GM19043 (cell line): ENCODE data around the gene ASB2.

Source experiments
- ATAC-seq: cut with Tn5 transposase; IDR thresholded peaks from one replicate; pipeline ENCODE4 v1.9.1; 2021; ENCODE audit warnings: low read depth; ENCODE audit not compliant: unreplicated experiment

Gene ASB2

DNA sequence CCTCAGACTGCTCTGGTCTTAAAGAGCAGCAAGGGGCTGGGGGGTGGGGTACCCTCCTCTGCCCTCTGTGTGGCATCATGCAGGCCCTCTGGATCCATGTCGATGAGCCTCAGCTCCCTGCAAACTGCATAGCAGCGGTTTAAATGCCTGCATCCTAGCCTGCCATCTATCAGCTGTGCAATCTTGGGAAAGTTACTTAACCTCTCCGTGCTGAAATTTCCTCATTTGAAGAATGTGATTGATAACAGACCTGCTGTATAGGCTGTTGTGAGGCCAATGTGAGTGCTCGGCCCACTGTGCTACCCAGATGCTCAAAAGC, 45.4 kb downstream of the ASB2 start:
- ATAC-seq: no peak

DNA sequence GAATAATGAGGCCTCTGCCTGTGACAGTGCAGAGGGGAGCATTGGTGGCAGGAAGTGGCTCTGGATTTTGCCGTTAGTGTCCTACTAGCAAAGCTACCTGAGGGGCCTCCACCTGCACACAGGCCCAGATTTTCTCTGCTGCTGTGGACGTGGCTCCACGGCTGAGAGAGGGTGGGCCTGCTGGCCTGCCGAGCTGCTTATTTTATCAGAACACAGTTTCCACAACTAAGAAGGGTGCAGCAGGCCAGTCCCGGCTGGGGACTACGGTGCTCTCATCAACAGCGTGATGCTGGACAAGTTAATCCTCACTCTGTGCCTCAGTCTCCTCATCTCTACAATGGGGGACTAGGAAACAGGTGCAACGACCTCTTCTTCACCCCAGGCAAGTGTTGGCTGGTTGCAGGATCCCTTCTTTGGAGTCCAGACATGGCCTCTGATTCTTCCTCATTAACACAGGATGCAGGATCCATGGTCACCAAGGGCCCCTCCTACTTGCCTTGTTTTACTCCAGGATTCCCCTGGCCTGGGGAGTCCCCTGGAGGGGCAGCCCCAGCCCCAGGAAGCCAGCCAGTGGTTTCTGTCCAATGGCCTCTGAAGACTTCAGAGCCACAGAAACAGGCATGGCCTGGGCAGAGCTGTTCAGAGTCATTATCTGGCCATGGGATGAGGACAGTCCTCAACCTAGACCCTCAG, 45.9 kb downstream of the ASB2 start:
- no peak for ATAC-seq

DNA sequence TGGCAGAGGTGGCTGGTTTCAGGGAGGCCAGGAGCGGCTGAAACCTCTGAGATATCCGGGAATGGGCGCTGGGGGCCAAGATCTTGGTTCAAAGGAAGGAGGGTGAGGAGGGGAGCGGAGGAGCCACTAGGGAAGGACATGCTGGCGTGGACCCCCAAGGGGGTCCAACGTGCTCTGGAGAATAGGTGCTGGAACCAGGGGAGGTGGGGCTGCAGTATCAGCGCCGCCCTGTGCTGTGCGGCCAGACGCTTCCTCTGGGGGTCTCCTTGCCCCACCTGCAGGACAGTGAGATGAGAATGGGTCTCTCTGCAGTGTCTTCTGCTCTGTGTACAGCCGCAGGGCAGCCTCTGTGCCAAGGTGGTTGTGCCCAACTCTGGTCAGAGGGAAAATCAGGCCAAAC, 46.7 kb downstream of the ASB2 start:
- ATAC-seq: no peak

DNA sequence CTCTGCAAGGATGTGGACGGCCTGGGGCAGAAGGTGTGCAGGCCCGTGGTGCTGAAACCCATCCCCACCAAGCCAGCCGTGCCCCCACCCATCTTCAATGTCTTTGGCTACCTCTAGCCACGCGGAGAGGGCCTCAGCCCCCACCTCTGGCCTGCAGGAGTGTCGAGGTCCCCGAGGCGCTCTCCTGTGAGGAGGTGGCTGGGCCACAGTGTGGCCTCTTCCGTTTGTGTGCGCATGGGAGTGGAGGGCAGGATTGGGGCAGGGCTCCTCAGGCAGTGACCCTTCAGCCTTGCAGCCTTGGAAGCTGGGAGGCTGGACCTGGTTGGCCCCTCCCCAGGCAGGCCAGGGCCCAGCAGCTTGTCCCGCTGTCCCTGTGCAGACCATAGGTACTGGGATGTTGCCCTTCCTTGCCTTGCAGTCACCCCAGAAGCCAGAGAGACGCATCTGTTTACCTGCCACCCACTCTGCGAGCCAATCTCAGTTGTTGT, 47.3 kb downstream of the ASB2 start:
- no peak for ATAC-seq

DNA sequence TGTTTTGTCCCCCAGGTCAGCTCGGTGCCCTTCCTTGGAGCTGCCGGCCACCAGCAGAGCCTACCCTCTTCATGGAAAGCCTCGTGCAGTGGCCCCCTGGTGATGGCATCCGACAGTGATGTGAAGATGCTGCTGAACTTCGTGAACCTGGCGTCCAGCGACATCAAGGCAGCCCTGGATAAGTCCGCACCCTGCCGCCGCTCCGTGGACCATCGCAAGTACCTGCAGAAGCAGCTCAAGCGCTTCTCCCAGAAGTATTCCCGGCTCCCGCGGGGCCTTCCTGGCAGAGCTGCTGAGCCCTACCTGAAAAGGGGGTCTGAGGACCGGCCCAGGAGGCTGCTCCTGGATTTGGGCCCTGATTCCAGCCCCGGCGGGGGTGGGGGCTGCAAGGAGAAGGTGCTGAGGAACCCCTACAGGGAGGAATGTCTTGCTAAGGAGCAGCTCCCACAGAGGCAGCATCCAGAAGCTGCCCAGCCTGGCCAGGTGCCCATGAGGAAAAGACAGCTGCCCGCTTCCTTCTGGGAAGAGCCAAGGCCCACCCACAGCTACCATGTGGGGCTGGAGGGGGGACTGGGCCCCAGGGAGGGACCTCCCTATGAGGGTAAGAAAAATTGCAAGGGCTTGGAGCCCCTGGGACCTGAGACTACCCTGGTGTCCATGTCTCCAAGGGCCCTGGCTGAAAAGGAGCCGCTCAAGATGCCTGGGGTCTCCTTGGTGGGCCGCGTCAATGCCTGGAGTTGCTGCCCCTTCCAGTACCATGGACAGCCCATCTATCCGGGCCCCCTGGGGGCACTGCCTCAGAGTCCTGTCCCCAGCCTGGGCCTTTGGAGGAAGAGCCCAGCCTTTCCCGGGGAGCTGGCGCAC, 48.0 kb downstream of the ASB2 start:
- no peak for ATAC-seq

DNA sequence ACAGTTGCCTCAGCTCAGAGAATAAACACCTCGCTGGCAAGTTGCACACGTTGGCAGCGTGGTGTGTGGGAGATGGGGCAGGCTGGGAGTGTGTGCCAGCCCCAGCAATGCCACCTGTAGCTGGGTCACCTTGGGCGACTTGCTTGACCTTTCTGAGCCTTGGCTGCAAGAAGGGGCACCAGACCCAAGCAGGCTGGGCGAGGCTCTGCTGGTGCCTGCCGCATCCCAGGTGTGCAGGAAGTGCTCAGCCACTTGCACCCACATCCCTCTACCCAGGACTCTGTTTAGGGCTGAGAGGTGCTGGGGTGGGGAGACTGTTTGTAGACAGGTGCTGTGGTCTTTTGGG, 48.6 kb downstream of the ASB2 start:
- no peak for ATAC-seq

DNA sequence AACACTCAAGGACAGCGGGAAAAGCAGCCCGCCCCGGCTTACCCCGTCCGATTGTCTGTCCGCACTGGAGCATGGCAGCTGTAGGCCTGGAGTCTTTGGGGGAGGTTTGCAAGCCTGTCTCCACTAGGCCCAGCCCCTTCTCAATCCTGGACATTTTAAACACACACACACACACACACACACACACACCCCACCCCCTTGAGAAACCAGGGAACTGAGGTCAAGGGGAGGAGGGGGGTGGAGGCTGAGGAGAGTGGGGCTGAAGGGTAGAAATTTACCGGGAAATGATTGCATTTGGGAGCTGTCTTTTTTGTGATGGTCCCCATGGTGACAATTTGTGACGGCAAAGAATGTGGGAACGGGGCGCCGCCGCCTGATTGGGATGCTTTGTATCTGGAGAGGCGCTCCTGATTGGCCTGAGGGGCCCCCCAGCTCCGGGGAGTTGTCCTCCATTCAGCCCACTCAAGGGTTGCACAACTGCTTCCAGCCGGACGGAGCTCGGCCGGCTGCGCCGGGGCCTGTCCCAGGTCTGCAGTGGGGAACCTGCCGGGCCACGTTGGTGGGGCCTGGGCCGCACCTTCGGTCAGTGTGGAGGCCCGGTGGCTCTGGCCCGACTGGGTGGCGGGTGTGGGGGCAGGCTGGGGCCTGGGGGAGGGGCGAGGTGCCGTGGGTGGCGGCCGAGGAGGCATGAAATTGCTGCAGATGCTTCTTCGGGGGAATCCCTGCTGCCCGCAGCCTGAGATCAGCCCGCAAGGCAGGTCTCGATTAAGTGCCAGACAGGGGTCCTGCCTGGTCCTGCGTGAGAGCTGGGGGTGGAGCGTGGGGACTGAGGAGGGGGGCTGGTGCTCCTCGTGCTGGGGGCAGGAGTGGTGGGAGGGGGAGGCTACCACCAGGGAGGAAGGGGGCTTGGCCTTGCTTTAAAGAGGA, 49.2 kb downstream of the ASB2 start, which contains the start of gene FAM181A:
Gene FAM181A (plus strand): TSS at position 472 of the 927 bp plus-strand sequence. CDS start 942 bp downstream, outside the sequence.
- no peak for ATAC-seq

DNA sequence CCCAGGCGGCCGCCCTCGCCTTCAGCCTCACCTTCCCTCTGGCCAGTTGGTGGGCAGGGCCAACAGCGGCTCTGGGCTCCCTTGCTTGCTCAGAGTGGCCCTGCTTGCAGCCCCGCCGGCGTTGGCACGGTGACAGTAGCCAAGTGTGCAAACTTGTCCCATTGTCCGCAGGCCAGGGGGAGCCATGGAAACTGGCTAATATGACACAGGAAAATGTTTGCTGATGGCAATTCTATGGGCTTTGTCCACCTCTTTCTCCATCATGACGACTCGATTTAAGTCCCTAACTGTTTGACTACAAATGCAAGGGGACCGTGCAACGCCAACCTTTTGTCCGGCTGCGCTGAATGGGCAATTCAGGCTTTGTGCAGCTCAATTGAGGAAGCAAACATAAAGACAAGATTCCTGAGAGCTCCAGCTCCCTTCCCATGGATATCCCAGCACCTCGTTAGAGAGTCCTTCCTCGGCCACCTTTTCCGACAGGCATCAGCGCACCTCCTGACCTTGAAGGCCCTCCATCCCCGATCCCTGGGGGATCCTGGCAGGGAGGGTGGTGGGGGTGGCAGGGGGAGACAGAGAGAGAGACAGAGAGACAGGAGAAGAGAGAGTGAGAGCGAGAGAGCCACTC, 50.0 kb downstream of the ASB2 start:
- no peak for ATAC-seq

DNA sequence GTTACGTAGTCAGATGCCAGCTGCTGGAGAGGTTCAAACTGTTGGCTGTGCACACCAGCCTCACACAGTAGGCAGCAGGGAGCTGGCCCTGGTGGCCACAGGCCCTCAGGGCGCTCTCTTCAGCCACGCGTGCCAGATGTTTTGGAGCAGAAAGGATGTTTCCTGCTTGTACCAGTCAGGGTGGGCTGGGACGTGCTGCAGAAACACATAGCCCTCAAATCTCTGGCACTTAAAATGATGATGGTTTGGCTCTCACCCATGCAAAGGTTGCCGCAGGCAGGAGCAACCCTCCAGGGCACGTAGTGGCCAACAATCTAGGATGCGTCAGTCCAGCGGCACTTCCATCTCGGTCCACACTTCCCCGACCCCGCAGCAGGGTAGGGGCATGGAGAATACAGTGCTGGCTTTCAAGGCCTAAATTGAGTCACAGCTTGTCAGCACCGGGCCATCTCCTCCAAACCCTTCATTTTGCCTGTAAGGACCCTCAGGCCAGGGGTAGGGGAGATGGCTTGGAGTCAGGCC, 50.9 kb downstream of the ASB2 start:
- no peak for ATAC-seq

DNA sequence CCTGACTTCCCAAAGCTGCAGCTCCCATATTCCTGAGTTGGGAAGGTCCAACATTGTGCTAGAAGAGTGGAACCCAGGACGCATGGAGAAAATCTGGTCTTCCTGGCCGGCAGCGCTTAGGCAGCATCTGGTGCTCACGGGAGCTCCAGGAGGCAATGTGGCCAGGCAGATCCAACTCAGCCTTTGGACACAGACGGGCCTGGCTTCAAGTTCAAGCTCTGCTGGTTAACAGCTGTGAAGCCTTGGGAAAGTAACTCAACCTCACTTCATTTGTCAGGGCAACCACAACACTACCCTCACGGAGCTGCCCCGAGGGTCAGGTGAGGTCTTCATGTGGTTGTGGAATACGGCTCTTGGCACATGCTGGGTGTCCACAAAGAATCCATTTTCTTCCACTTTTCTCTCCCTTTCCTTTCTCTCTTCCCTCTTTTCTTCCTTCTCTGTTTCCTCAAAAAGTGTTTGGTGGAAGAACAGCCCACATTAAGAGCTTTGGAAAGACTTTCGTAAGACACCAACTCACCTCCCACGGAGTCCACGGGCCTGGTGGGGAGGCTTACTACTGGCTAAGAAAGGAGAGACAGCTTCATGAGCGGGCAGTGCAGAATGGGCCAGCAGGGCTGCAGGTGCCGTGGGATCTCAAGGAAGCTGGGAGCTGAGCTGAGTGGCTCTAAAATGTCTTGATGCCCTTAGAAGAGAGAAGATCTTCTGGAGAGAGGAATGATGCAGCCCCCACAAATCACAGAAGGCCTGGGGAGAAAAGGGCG, 51.6 kb downstream of the ASB2 start:
- no peak for ATAC-seq

DNA sequence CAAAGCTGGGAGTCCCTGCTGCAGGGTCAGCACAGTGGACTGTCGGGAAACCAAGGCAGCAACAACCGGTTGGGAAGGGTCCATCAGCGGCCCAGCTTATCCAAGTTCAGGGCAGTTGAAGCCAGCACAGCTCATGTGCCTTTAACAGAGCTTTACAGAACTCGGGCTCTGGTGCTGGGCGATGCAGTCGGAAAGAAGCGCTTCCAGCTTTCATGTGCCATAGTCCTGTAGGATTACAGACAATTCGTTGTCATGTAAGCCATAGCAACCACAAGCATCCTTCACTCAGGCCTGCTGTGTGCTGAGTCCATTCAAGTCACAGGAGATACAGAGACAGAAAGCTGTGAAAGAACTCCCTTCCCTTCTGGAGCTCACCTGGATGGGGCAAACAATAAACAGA, 52.7 kb downstream of the ASB2 start:
- no peak for ATAC-seq

DNA sequence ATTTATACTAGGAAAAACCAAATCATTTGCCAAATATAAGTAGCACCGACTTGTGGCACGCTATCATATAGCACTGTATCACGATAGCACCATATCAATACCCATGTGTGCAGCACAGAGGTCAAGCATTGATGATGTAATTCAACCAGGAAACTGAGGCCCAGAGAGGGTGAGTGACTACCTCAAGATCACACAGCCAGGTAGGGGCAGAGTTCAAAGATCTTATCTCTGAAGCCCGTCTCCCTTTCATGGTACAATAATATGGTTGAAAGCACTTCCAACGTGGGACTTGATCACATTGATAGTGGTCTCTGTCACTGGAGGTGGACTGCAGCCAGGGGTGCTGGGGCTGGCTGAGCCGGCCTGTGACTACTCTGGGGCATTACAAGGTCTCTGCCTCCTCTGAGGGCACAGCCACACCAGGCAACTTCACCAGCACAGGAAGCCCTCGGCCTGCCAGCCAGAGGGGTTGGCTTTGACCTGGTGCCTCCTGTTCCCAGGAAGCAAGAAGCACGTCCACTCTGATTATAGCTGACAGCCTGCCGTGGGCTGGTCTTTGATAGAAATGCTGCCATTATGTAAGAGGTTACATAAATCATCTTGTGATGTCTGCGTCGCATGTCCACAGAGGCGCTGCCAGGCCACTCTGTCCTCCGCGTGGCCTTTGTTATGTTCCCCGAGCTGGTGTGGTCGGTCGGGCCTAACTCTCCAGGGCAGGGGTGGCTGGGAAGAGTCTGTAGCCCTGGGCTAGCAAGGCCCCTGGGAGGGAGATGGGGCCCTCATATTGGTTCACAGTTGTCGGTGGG, 55.2 kb downstream of the ASB2 start:
- no peak for ATAC-seq

DNA sequence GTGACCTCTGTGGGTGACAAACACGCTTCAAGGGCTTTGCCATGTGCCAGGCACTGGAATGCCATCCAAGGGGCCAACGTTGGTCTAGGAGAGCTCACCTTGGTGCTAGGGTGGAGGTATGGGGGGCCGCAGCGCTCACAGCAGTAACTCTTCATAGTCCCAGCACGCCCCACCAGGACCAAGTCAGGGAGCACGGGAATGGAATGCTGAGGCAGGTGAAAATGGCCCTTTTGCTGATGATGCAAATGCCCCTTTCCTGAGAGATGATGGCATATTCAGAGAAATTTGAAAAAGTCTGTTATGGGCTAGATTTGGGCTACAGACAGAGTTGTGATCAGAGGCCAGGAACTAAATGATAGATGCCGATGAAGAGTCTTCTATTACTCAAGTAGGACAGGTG, 59.2 kb downstream of the ASB2 start:
- no peak for ATAC-seq

DNA sequence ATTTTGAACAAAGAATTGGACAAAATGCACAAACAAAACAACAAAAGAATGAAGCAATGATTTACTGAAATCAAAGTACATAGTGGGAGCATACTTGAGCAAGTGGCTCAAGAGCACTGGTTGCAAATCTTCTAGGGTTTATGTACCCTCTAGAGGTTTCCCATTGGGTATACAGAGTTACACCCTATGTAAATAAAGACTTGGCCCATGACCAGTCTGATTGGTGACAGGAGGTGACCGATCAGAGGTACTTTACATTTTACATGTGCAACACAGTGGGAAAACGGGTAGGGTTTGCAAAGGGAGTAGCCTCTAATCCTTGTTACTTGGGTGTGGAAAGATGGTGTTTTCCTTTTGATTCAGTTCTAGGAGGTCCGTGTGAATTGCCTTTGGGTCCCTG, 59.9 kb downstream of the ASB2 start:
- no peak for ATAC-seq

DNA sequence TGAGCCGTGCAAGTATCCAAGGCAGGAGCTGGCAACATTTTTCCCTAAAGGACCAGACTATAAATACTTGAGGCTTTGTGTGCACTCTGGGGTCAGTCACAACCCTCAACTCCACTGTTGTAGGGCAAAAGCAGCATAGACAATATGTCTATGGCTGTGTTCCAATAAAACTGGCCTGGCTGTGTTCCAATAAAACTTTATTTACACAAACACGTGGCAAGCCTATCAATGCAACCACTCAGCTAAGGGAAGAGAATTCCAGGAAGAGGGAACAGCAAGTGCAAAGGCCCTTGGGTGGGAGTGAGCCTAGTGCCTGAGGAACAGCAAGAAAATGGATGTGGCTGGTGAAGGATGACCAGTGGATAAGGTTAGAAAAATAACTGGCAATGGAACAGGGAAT, 60.6 kb downstream of the ASB2 start:
- no peak for ATAC-seq

DNA sequence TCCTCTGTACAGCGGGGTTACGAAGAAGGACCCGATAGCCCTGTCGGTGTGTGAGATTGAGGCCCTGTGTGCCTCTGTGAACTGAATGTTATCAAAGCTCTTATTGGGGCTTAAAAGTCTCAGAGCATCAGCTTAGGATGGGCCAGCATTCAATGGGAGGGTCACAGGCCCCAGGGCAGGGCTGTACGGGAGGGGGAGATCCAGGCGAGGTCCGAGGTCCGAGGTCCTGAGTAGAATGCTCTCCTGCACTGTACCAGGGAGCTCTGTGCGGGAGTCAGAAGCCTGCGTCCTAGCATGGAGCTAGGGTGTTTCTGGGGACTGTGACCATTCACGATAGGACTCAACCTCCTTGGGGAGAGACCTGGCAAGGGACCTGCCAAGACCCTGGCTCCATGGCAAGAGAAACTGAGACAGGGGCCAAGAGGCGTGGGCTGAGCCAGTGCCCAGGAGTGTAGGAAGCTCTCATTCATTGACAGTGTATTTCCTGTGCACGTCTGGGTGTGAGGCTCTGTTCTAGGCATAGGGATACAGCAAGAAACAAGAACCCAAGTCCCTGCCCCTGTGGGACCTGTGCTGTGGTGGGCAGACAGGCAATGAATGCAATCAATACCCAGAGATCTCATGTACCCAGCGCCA, 61.2 kb downstream of the ASB2 start:
- no peak for ATAC-seq

DNA sequence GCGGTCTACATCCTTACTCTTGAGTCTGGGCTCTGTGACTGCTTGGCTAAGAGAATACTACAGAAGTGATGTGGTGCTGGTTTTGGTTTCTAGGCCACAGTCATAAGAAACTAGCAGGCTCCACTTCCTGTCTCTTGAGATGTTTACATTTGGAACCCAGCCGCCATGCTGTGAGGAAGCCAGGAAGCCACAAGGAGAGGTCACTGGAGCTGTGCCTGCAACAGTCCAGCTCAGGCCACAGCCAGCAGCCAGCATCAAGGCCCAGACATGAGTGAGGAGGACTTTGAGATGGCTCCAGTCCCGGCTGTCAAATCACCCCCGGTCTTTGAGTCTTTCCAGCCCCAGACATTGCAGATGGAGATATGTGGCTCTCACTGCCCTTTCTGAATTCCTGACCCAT, 62.1 kb downstream of the ASB2 start:
- ATAC-seq: no peak

DNA sequence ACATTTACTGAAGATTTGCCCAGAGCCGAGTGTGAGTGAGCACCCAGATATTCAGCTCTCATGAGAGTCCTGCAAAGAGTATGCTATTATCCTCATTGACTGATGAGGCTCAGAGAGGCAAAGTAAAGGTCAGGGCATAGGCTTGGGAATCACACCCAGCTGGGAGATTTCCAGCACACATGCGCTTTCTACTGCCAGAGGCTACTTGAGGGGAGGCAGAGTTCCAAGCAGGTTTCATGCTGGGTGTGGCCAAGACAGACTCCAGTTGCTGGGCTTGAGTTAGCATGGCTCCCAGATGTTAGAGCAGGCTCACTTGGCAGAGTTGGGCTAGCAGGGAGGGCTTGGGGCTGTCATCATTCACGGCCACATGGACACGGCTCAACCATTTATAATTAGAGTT, 63.6 kb downstream of the ASB2 start:
- no peak for ATAC-seq
